Neuronal stem cell (in vitro differentiated cells): ENCODE data around the gene CFAP97.

Experiments
- DNase-seq: peaks from one replicate; pipeline ENCODE4 v3.0.0-alpha.2; 2013; ENCODE audit warnings: low spot score
- H2AFZ ChIP-seq: one replicate; pipeline ENCODE4 v1.6.1; 2013; ENCODE audit warnings: mild to moderate bottlenecking, low read length, inconsistent platforms
- H2AK5ac ChIP-seq: 2 replicates; pipeline ENCODE4 v1.6.1; 2013; ENCODE audit warnings: low read depth, mild to moderate bottlenecking, inconsistent platforms, low read length, moderate library complexity, mixed read lengths
- H2BK120ac ChIP-seq: 2 replicates; pipeline ENCODE4 v1.6.1; 2013; ENCODE audit warnings: low read depth, mild to moderate bottlenecking, inconsistent platforms, low read length, moderate library complexity, mixed read lengths
- H2BK12ac ChIP-seq: one replicate; pipeline ENCODE4 v1.6.1; 2013; ENCODE audit warnings: low read length, inconsistent platforms
- H2BK15ac ChIP-seq: 2 replicates; pipeline ENCODE4 v1.6.1; 2013; ENCODE audit warnings: mild to moderate bottlenecking, low read length, inconsistent platforms, mixed read lengths
- H2BK5ac ChIP-seq: one replicate; pipeline ENCODE4 v1.6.1; 2013; ENCODE audit warnings: inconsistent platforms, mild to moderate bottlenecking, low read length, moderate library complexity
- H3K14ac ChIP-seq: one replicate; pipeline ENCODE4 v1.6.1; 2013; ENCODE audit warnings: low read length, inconsistent platforms
- H3K18ac ChIP-seq: 2 replicates; pipeline ENCODE4 v1.6.1; 2013; ENCODE audit warnings: low read length, inconsistent platforms
- H3K23ac ChIP-seq: 2 replicates; pipeline ENCODE4 v1.6.1; 2013; ENCODE audit warnings: low read depth, mild to moderate bottlenecking, mixed read lengths, low read length, inconsistent platforms; ENCODE audit not compliant: poor library complexity
- H3K27ac ChIP-seq: replicated peaks from 3 replicates; pipeline ENCODE4 v1.5.1; 2013; ENCODE audit warnings: low read length, inconsistent platforms
- H3K27me3 ChIP-seq, 3 experiments: 2 replicates each; pipeline ENCODE4 v1.6.1; 2013; ENCODE audit warnings: low read length in 3 of 3, mild to moderate bottlenecking in 2 of 3, inconsistent platforms in 1 of 3, low read depth in 1 of 3, mixed read lengths in 1 of 3, moderate library complexity in 1 of 3; ENCODE audit not compliant: control insufficient read depth in 3 of 3, insufficient read depth in 3 of 3
- H3K36me3 ChIP-seq, 2 donors: replicated peaks in 1 of 2; 2 replicates each; pipeline ENCODE4 v1.6.1; 2013; ENCODE audit warnings: low read length in 2 of 2; ENCODE audit not compliant: control insufficient read depth in 2 of 2, insufficient read depth in 2 of 2
- H3K4ac ChIP-seq: 2 replicates; pipeline ENCODE4 v1.6.1; 2013; ENCODE audit warnings: inconsistent platforms, mild to moderate bottlenecking, low read length, moderate library complexity
- H3K4me1 ChIP-seq, 2 donors: 1 replicate in 1 of 2; 2 replicates in 1 of 2; pipeline ENCODE4 v1.6.1; 2013; ENCODE audit warnings: low read length in 2 of 2, low read depth in 1 of 2; ENCODE audit not compliant: control insufficient read depth in 2 of 2, insufficient read depth in 1 of 2
- H3K4me2 ChIP-seq: one replicate; pipeline ENCODE4 v1.6.1; 2013; ENCODE audit warnings: mild to moderate bottlenecking, low read length, inconsistent platforms; ENCODE audit not compliant: insufficient read depth, poor library complexity, severe bottlenecking
- H3K4me3 ChIP-seq, 2 donors: 2 replicates each; pipeline ENCODE4 v1.5.1; 2013; ENCODE audit warnings: low read length in 2 of 2, mild to moderate bottlenecking in 2 of 2, inconsistent platforms in 1 of 2, moderate library complexity in 1 of 2
- H3K79me1 ChIP-seq: one replicate; pipeline ENCODE4 v1.6.1; 2013; ENCODE audit warnings: low read depth, mild to moderate bottlenecking, inconsistent platforms, low read length, moderate library complexity
- H3K9ac ChIP-seq: one replicate; pipeline ENCODE4 v1.6.1; 2013; ENCODE audit warnings: mild to moderate bottlenecking, low read depth, low read length, inconsistent platforms; ENCODE audit not compliant: poor library complexity
- H3K9me3 ChIP-seq, 2 donors: replicated peaks in 1 of 2; 2 replicates each; pipeline versions ENCODE3 to v1.6.1; 2013; ENCODE audit warnings: low read length in 2 of 2, mild to moderate bottlenecking in 2 of 2, inconsistent platforms in 1 of 2, low read depth in 1 of 2, mixed read lengths in 1 of 2, moderate library complexity in 1 of 2; ENCODE audit not compliant: control insufficient read depth in 2 of 2, insufficient read depth in 1 of 2
- H4K8ac ChIP-seq: one replicate; pipeline ENCODE4 v1.6.1; 2013; ENCODE audit warnings: low read depth, mild to moderate bottlenecking, inconsistent platforms, low read length, moderate library complexity
- H4K91ac ChIP-seq: one replicate; pipeline ENCODE4 v1.6.1; 2013; ENCODE audit warnings: low read length, low read depth, mild to moderate bottlenecking, inconsistent platforms; ENCODE audit not compliant: poor library complexity
- WGBS, 2 donors: extraction: QIAGEN DNeasy Blood & Tissue Kit; methylation state at CpG; one replicate each; pipeline ENCODE4 v1.1.7; 2013; ENCODE audit warnings: missing lambda C conversion rate in 2 of 2, mixed read lengths in 1 of 2; ENCODE audit not compliant: insufficient read length in 2 of 2, insufficient replicate concordance in 1 of 2; ENCODE audit errors: extremely low coverage in 2 of 2; 5-methylcytosine and 5-hydroxymethylcytosine counted together

Gene CFAP97

GRCh38 chr4:185222598-185222997 is 18.8 kb upstream of the CFAP97 start:
- H2BK120ac ChIP-seq, result no peak overlapping the region
- H2AFZ ChIP-seq, result no peak overlapping the region
- H4K8ac ChIP-seq, result no peak overlapping the region
- H3K9ac ChIP-seq, result no peak overlapping the region
- no peak overlapping the region for H3K4ac ChIP-seq
- H2AK5ac ChIP-seq, result no peak overlapping the region
- H3K4me1 ChIP-seq, result peaks cover 4 to 7% of the 10 kb centered on the region in 2 donors
- H3K4me3 ChIP-seq, result no peak overlapping the region
- no peak overlapping the region for H2BK15ac ChIP-seq
- peaks cover 0 to 4% of the 10 kb centered on the region in 2 donors for H3K9me3 ChIP-seq
- no peak for DNase-seq
- no peak overlapping the region for H2BK5ac ChIP-seq
- H3K27ac ChIP-seq, result no peak overlapping the region
- H3K23ac ChIP-seq, result no peak overlapping the region
- peaks cover 2% of the 10 kb centered on the region for H3K79me1 ChIP-seq
- H3K27me3 ChIP-seq, result no peaks in the 10 kb centered on the region
- peaks cover 0 to 2% of the 10 kb centered on the region in 2 donors for H3K36me3 ChIP-seq
- H2BK12ac ChIP-seq, result no peak overlapping the region
- H4K91ac ChIP-seq, result no peak overlapping the region
- no peak overlapping the region for H3K4me2 ChIP-seq
- no peak overlapping the region for H3K14ac ChIP-seq
- no peak overlapping the region for H3K18ac ChIP-seq

- no peak overlapping the region for H2BK12ac ChIP-seq
- no peak overlapping the region for H3K9ac ChIP-seq
- H4K91ac ChIP-seq, result no peak overlapping the region
- H3K4me2 ChIP-seq, result no peak overlapping the region
- peaks cover 0 to 2% of the 10 kb centered on the region in 2 donors for H3K36me3 ChIP-seq
- H2AFZ ChIP-seq, result no peak overlapping the region
- no peak overlapping the region for H3K14ac ChIP-seq
- peaks cover 2 to 3% of the 10 kb centered on the region in 2 donors for H3K4me1 ChIP-seq
- peak overlapping the region in 1 of 2 donors; percentile 54 for H3K4me3 ChIP-seq
- H2BK5ac ChIP-seq, result no peak overlapping the region
- H3K27ac ChIP-seq, result no peak overlapping the region
- no peak overlapping the region for H3K23ac ChIP-seq
- WGBS, 2 donors, result no CpG with 5 or more reads among the region's 10 CpGs
- DNase-seq, result no peak
- H3K79me1 ChIP-seq, result peaks cover 2% of the 10 kb centered on the region
- no peak overlapping the region for H4K8ac ChIP-seq
- H3K27me3 ChIP-seq, result no peaks in the 10 kb centered on the region
- H3K4ac ChIP-seq, result no peak overlapping the region
- H2AK5ac ChIP-seq, result no peak overlapping the region
- peaks cover 0 to 4% of the 10 kb centered on the region in 2 donors for H3K9me3 ChIP-seq
- no peak overlapping the region for H3K18ac ChIP-seq
- H2BK120ac ChIP-seq, result no peak overlapping the region
- H2BK15ac ChIP-seq, result no peak overlapping the region
Observed at GRCh38 chr4:185221912-185222311, 18.1 kb upstream of the CFAP97 start.

- Histone ChIP-seq H3K4me2 (no peak overlapping the region), H3K23ac (no peak overlapping the region), H3K27me3 (no peaks in the 10 kb centered on the region), H2BK5ac (no peak overlapping the region), H4K91ac (no peak overlapping the region), H3K4ac (no peak overlapping the region), H3K9ac (no peak overlapping the region), H2BK15ac (no peak overlapping the region), H3K4me1 (peaks cover 2 to 5% of the 10 kb centered on the region in 2 donors), H3K79me1 (peaks cover 2% of the 10 kb centered on the region), H3K9me3 (peaks cover 0 to 4% of the 10 kb centered on the region in 2 donors), H2BK12ac (no peak overlapping the region), H3K14ac (no peak overlapping the region), H3K4me3 (no peak overlapping the region), H2AK5ac (no peak overlapping the region), H3K36me3 (peaks cover 0 to 2% of the 10 kb centered on the region in 2 donors), H2BK120ac (no peak overlapping the region), H4K8ac (no peak overlapping the region), H3K18ac (no peak overlapping the region), H2AFZ (no peak overlapping the region), H3K27ac (no peak overlapping the region)
- DNase-seq, result no peak
- no CpG with 5 or more reads among the region's 2 CpGs for WGBS, 2 donors
Observed at GRCh38 chr4:185221491-185221890, 17.7 kb upstream of the CFAP97 start.

GRCh38 chr4:185219551-185220344 is 15.9 kb upstream of the CFAP97 start:
- Histone ChIP-seq H2BK5ac (no peak overlapping the region), H3K36me3 (peaks cover 0 to 2% of the 10 kb centered on the region in 2 donors), H2BK120ac (no peak overlapping the region), H3K23ac (no peak overlapping the region), H2BK15ac (no peak overlapping the region), H3K4me2 (no peak overlapping the region), H3K18ac (no peak overlapping the region), H3K9ac (no peak overlapping the region), H2AK5ac (no peak overlapping the region), H4K8ac (no peak overlapping the region), H2BK12ac (no peak overlapping the region), H3K14ac (no peak overlapping the region), H3K9me3 (peaks cover 0 to 4% of the 10 kb centered on the region in 2 donors), H2AFZ (no peak overlapping the region), H3K27me3 (no peaks in the 10 kb centered on the region), H3K4me3 (no peak overlapping the region), H3K79me1 (peaks cover 2% of the 10 kb centered on the region), H3K27ac (no peak overlapping the region), H3K4ac (no peak overlapping the region), H4K91ac (no peak overlapping the region), H3K4me1 (peaks cover 2 to 7% of the 10 kb centered on the region in 2 donors)
- WGBS, 2 donors, result no CpG with 5 or more reads among the region's 3 CpGs
- DNase-seq, result no peak
